Neural cell (in vitro differentiated cells): ENCODE measurements around the gene BIRC5.

Experiments used
- EZH2 ChIP-seq: fragments of 200-600, 300-800 bp; shearing (Covaris generic), sonication (generic); IDR thresholded peaks from 2 replicates; pipeline ENCODE4 v1.6.1; 2014; ENCODE audit warnings: antibody characterized with exemption, low read length, borderline replicate concordance, mild to moderate bottlenecking; ENCODE audit not compliant: insufficient read depth, poor library complexity, severe bottlenecking
- POLR2AphosphoS5 ChIP-seq: IDR thresholded peaks from 2 replicates; pipeline ENCODE4 v1.6.1; 2012
- RAD21 ChIP-seq: fragments of 450-650 bp; conservative IDR thresholded peaks from 2 replicates; pipeline ENCODE4 v1.6.1; 2014; ENCODE audit warnings: antibody characterized with exemption, mild to moderate bottlenecking, moderate library complexity
- SMC3 ChIP-seq: fragments of 450-650 bp; conservative IDR thresholded peaks from 2 replicates; pipeline ENCODE4 v1.6.1; 2014; ENCODE audit warnings: antibody characterized with exemption, mild to moderate bottlenecking, moderate library complexity; ENCODE audit not compliant: poor library complexity
- TAF1 ChIP-seq: IDR thresholded peaks from 2 replicates; pipeline ENCODE4 v1.6.1; 2012; ENCODE audit warnings: low read depth
- TF ChIP-seq, protein P1 (sequence below): fragments of 450-650 bp; IDR thresholded peaks from 2 replicates; pipeline ENCODE4 v1.5.1; 2014; ENCODE audit warnings: antibody characterized with exemption, mild to moderate bottlenecking, moderate library complexity; ENCODE audit not compliant: poor library complexity, severe bottlenecking
- TF ChIP-seq, protein P2 (sequence below): IDR thresholded peaks from 2 replicates; pipeline ENCODE4 v1.6.1; 2012; ENCODE audit warnings: borderline replicate concordance

- TF ChIP-seq, protein P1, sequence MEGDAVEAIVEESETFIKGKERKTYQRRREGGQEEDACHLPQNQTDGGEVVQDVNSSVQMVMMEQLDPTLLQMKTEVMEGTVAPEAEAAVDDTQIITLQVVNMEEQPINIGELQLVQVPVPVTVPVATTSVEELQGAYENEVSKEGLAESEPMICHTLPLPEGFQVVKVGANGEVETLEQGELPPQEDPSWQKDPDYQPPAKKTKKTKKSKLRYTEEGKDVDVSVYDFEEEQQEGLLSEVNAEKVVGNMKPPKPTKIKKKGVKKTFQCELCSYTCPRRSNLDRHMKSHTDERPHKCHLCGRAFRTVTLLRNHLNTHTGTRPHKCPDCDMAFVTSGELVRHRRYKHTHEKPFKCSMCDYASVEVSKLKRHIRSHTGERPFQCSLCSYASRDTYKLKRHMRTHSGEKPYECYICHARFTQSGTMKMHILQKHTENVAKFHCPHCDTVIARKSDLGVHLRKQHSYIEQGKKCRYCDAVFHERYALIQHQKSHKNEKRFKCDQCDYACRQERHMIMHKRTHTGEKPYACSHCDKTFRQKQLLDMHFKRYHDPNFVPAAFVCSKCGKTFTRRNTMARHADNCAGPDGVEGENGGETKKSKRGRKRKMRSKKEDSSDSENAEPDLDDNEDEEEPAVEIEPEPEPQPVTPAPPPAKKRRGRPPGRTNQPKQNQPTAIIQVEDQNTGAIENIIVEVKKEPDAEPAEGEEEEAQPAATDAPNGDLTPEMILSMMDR: no peak
- TF ChIP-seq RAD21 (no peak), TAF1 (no peak), POLR2AphosphoS5 (no peak), EZH2 (no peak), SMC3 (no peak)
- TF ChIP-seq, protein P2, sequence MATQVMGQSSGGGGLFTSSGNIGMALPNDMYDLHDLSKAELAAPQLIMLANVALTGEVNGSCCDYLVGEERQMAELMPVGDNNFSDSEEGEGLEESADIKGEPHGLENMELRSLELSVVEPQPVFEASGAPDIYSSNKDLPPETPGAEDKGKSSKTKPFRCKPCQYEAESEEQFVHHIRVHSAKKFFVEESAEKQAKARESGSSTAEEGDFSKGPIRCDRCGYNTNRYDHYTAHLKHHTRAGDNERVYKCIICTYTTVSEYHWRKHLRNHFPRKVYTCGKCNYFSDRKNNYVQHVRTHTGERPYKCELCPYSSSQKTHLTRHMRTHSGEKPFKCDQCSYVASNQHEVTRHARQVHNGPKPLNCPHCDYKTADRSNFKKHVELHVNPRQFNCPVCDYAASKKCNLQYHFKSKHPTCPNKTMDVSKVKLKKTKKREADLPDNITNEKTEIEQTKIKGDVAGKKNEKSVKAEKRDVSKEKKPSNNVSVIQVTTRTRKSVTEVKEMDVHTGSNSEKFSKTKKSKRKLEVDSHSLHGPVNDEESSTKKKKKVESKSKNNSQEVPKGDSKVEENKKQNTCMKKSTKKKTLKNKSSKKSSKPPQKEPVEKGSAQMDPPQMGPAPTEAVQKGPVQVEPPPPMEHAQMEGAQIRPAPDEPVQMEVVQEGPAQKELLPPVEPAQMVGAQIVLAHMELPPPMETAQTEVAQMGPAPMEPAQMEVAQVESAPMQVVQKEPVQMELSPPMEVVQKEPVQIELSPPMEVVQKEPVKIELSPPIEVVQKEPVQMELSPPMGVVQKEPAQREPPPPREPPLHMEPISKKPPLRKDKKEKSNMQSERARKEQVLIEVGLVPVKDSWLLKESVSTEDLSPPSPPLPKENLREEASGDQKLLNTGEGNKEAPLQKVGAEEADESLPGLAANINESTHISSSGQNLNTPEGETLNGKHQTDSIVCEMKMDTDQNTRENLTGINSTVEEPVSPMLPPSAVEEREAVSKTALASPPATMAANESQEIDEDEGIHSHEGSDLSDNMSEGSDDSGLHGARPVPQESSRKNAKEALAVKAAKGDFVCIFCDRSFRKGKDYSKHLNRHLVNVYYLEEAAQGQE: no peak
Observed at GRCh38 chr17:78226055-78226758, 12.2 kb downstream of the BIRC5 start.
